CD14-positive monocyte (primary cell): ENCODE data around the gene COX6A2. TPM values are rescaled to one million over a fixed set of nuclear protein-coding genes. Genes with fewer than 3 reads are reported as not detected.

Experiments
- DNase-seq, 3 donors: peaks; one replicate each; pipeline ENCODE4 v3.0.0-alpha.2; 2011 to 2022
- H2AFZ ChIP-seq: 2 replicates; pipeline ENCODE4 v1.6.0; 2012; ENCODE audit warnings: mild to moderate bottlenecking, low read depth, low read length, inconsistent platforms; ENCODE audit not compliant: insufficient read depth, poor library complexity, severe bottlenecking
- H3K27ac ChIP-seq, 2 donors: 1 replicate in 1 of 2; 2 replicates in 1 of 2; pipeline ENCODE4 v1.5.1; 2012 to 2013; ENCODE audit warnings: low read length in 2 of 2, control low read depth in 1 of 2, inconsistent platforms in 1 of 2, low read depth in 1 of 2, mild to moderate bottlenecking in 1 of 2
- H3K27me3 ChIP-seq, 2 donors: one replicate each; pipeline versions ENCODE4 v1.6.0 to v1.6.1; 2011 to 2013; ENCODE audit warnings: low read length in 2 of 2; ENCODE audit not compliant: control insufficient read depth in 2 of 2, insufficient read depth in 2 of 2
- H3K36me3 ChIP-seq, 2 donors: replicated peaks in 1 of 2; 1 replicate in 1 of 2; 2 replicates in 1 of 2; pipeline versions ENCODE4 v1.5.1 to v1.6.1; 2012 to 2013; ENCODE audit warnings: low read length in 2 of 2, control low read depth in 1 of 2, inconsistent platforms in 1 of 2, mild to moderate bottlenecking in 1 of 2; ENCODE audit not compliant: insufficient read depth in 2 of 2, control insufficient read depth in 1 of 2
- H3K4me1 ChIP-seq, 2 donors: 1 replicate in 1 of 2; 2 replicates in 1 of 2; pipeline versions ENCODE4 v1.5.1 to v1.6.1; 2012 to 2013; ENCODE audit warnings: low read length in 2 of 2, control low read depth in 1 of 2, inconsistent platforms in 1 of 2, mild to moderate bottlenecking in 1 of 2, moderate library complexity in 1 of 2; ENCODE audit not compliant: insufficient read depth in 2 of 2, control insufficient read depth in 1 of 2
- H3K4me2 ChIP-seq: replicated peaks from 2 replicates; pipeline ENCODE3; 2012; ENCODE audit warnings: low read length, moderate library complexity, mild to moderate bottlenecking; ENCODE audit not compliant: poor library complexity, severe bottlenecking; ENCODE audit errors: extremely low read depth
- H3K4me3 ChIP-seq, 3 experiments: fragments of 200-600 bp in 1 of 3; sonication (generic) in 1 of 3; replicated peaks in 1 of 3; 1 replicate in 2 of 3; 2 replicates in 1 of 3; pipeline ENCODE4 v1.5.1; 2011 to 2013; ENCODE audit warnings: low read length in 3 of 3, mild to moderate bottlenecking in 3 of 3, control low read depth in 2 of 3, low read depth in 2 of 3, inconsistent platforms in 1 of 3, moderate library complexity in 1 of 3
- H3K79me2 ChIP-seq: 2 replicates; pipeline ENCODE4 v1.6.0; 2012; ENCODE audit warnings: mild to moderate bottlenecking, control low read depth, inconsistent platforms, low read length, moderate library complexity; ENCODE audit not compliant: insufficient read depth
- H3K9ac ChIP-seq: 2 replicates; pipeline ENCODE4 v1.6.0; 2017; ENCODE audit warnings: low read length, mild to moderate bottlenecking; ENCODE audit not compliant: insufficient read depth, poor library complexity, severe bottlenecking
- H3K9me3 ChIP-seq, 2 donors: replicated peaks in 1 of 2; 1 replicate in 1 of 2; 2 replicates in 1 of 2; pipeline versions ENCODE4 v1.5.1 to v1.6.1; 2012 to 2013; ENCODE audit warnings: low read length in 2 of 2, control low read depth in 1 of 2; ENCODE audit not compliant: control insufficient read depth in 1 of 2, insufficient read depth in 1 of 2
- H4K20me1 ChIP-seq: 2 replicates; pipeline ENCODE4 v1.6.0; 2012; ENCODE audit warnings: mild to moderate bottlenecking, low read length, control low read depth, moderate library complexity; ENCODE audit not compliant: insufficient read depth
- H3K27ac Mint-ChIP-seq, 7 donors: one replicate each; pipeline ENCODE4 v1.8.0; 2020; ENCODE audit warnings: mild to moderate bottlenecking in 7 of 7, mixed read lengths in 7 of 7, moderate library complexity in 6 of 7, inconsistent platforms in 2 of 7
- H3K27me3 Mint-ChIP-seq, 3 donors: one replicate each; pipeline ENCODE4 v1.8.0; 2021 to 2022; ENCODE audit warnings: low read depth in 3 of 3, mild to moderate bottlenecking in 3 of 3, mixed read lengths in 3 of 3, moderate library complexity in 3 of 3, inconsistent platforms in 1 of 3
- H3K36me3 Mint-ChIP-seq, 2 donors: one replicate each; pipeline ENCODE4 v1.8.0; 2020; ENCODE audit warnings: mixed read lengths in 2 of 2, inconsistent platforms in 1 of 2, mild to moderate bottlenecking in 1 of 2
- H3K4me1 Mint-ChIP-seq: one replicate; pipeline ENCODE4 v1.8.0; 2020; ENCODE audit warnings: mild to moderate bottlenecking, mixed read lengths
- H3K4me3 Mint-ChIP-seq, 2 donors: one replicate each; pipeline ENCODE4 v1.8.0; 2020; ENCODE audit warnings: mild to moderate bottlenecking in 2 of 2, mixed read lengths in 2 of 2, moderate library complexity in 1 of 2
- H3K9me3 Mint-ChIP-seq, 7 donors: one replicate each; pipeline ENCODE4 v1.8.0; 2020 to 2022; ENCODE audit warnings: mixed read lengths in 7 of 7, mild to moderate bottlenecking in 6 of 7, moderate library complexity in 6 of 7, inconsistent platforms in 2 of 7
- CTCF ChIP-seq: fragments of 200-600 bp; IDR thresholded peaks from one replicate; pipeline ENCODE4 v1.8.0; 2022; ENCODE audit warnings: antibody characterized with exemption, mild to moderate bottlenecking
- WGBS: methylation state at CpG from one replicate; pipeline ENCODE4 v1.1.5; 2013; ENCODE audit warnings: missing lambda C conversion rate; ENCODE audit not compliant: insufficient coverage; 5-methylcytosine and 5-hydroxymethylcytosine counted together
- intact Hi-C, 2 donors: fragments of 100-400 bp; cut with micrococcal nuclease; formaldehyde crosslinking; loops; one replicate each; pipeline versions ENCODE4 v1.15.0 to v1.15.1; 2023
- polyA plus RNA-seq, 3 donors: library from polyadenylated mRNA; depleted of rRNA in 1 of 3; unstranded in 2 of 3; stranded (reverse) in 1 of 3; fragments of 300-500 nt in 2 of 3; fragments of >200 nt in 1 of 3; fragmentation: Illumina TruSeq in 2 of 3; gene quantifications; 1 replicate in 2 of 3; 2 replicates in 1 of 3; pipeline ENCODE4 v1.2.3, GENCODE V29; 2012 to 2021

Gene COX6A2
- polyA plus RNA-seq, 3 donors = not detected

DNA sequence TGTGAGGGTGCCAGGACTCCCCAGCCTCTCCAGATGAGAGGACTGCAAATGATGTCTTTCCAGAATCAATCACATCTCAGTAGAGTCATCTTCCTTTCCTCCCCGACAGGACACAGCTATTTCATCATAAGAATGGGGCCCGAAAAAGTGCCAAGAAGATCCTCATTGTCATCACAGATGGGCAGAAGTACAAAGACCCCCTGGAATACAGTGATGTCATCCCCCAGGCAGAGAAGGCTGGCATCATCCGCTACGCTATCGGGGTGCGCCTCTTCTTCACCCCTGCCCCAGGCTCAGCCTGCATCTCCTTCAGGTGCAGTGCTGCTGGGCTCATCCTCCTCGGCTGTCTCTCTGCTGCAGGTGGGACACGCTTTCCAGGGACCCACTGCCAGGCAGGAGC is 20.8 kb downstream of the COX6A2 start:
- H3K36me3 ChIP-seq = no peaks in the 10 kb centered on the region
- Mint-ChIP-seq H3K9me3 (no peaks in the 10 kb centered on the region), H3K36me3 (no peaks in the 10 kb centered on the region), H3K27ac (no peak overlapping the region), H3K4me3 (no peak overlapping the region), H3K27me3 (peaks cover 4 to 9% (median 7%) of the 10 kb centered on the region in 3 donors), H3K4me1 (peaks cover 7% of the 10 kb centered on the region)
- no peaks in the 10 kb centered on the region for H3K27me3 ChIP-seq
- no peak for DNase-seq
- no peaks in the 10 kb centered on the region for H4K20me1 ChIP-seq
- no peak overlapping the region for H2AFZ ChIP-seq
- no peak overlapping the region for H3K27ac ChIP-seq
- H3K4me1 ChIP-seq = peaks cover 7 to 8% of the 10 kb centered on the region in 2 donors
- H3K79me2 ChIP-seq = no peaks in the 10 kb centered on the region
- no peak for TF ChIP-seq CTCF
- 74% methylated on average over 8 of the region's 8 CpGs for WGBS
- no peak overlapping the region for H3K4me2 ChIP-seq
- intact Hi-C loops = no loop called here
- H3K9ac ChIP-seq = no peak overlapping the region
- no peak overlapping the region for H3K4me3 ChIP-seq
- H3K9me3 ChIP-seq = no peaks in the 10 kb centered on the region

DNA sequence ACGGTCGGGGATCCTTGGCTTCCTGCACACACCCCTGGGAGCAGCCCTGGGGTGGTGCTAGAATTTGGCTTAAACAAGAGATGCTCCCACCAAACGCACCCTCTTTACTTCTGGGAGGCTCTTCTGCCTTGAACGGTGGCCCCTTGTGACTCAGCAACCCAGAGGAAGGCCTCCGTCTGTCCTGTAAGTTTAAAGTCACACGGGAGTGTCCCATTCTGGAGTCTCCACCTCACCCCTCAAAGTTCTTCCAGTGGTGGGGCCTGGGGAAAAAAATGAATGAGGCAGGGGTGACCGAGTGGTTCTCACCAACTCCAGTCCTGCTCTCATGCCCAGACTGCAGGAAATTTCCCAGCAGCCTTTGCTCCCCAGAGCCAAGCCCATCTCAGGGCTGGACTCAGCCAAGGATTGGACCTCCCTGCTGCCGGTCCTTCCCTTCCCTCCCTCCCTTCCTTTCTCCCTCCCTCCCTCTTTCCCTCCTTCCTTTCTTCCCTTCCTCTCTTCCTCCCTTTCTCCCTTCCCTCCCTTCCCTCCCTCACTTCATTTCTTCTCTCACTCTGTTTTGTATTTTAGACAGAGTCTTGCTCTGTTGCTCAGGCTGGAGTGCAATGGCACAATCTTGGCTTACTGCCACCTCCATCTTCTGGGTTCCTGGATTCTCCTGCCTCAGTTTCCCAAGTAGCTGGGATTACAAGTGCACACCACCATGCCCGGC is 23.7 kb downstream of the COX6A2 start:
- 72% methylated on average over 4 of the region's 9 CpGs for WGBS
- no peak overlapping the region for H3K27ac Mint-ChIP-seq

More for the DNA sequence above, 23.7 kb downstream of the COX6A2 start:
- no peak for TF ChIP-seq CTCF
- Histone ChIP-seq H3K36me3 (no peaks in the 10 kb centered on the region), H3K9ac (no peak overlapping the region), H3K9me3 (peaks cover 0 to 4% of the 10 kb centered on the region in 2 donors), H4K20me1 (no peaks in the 10 kb centered on the region), H3K4me2 (peak overlapping the region; percentile 22), H3K27ac (no peak overlapping the region), H3K79me2 (no peaks in the 10 kb centered on the region), H2AFZ (peak overlapping the region; percentile 50), H3K4me3 (no peak overlapping the region), H3K4me1 (peaks cover 22 to 23% of the 10 kb centered on the region in 2 donors), H3K27me3 (no peaks in the 10 kb centered on the region)
- Mint-ChIP-seq H3K27me3 (peaks cover 3 to 9% (median 5%) of the 10 kb centered on the region in 3 donors), H3K4me3 (no peak overlapping the region), H3K4me1 (peaks cover 22% of the 10 kb centered on the region), H3K36me3 (no peaks in the 10 kb centered on the region), H3K9me3 (peaks cover 0 to 5% (median 0%) of the 10 kb centered on the region in 7 donors)
- DNase-seq = no peak
- intact Hi-C loops = no loop called here
